ENCODE measurements around the gene MYRIP. TPM values are rescaled to one million over a fixed set of nuclear protein-coding genes. Genes with fewer than 3 reads are reported as not detected.
"Not testable (repeated sequence)": the region's sequence is repeated elsewhere in the genome, so short reads cannot be mapped to it uniquely, and the experiment has no call there.

The MYRIP gene
- 0.22 TPM for polyA plus RNA-seq (2013, experiment 1 of 2)
- polyA plus RNA-seq (2013, experiment 2 of 2): not detected

GRCh38 chr3:39809181-39809994 lies at the start of gene MYRIP:
MYRIP (plus strand) TSS chr3:39809609; CDS start chr3:39900817, 91,208 bp downstream.
- WGBS, 2 experiments (ENCODE audit: insufficient coverage in 2 of 2): 0 to 2% methylated on average over 55 to 63 of the region's 103 CpGs
- Histone ChIP-seq H3K4me3 (ENCODE audit: extremely low read depth, insufficient read depth, low read length, poor library complexity, severe bottlenecking) (peak within 1 kb of the TSS; percentile 30), H3K36me3 (ENCODE audit: control insufficient read depth, insufficient read depth, low read length) (no peaks in the 10 kb centered on the region), H3K4me1 (ENCODE audit: control insufficient read depth, insufficient read depth, low read length, poor library complexity, severe bottlenecking) (no peaks in the 10 kb centered on the region), H3K9me3 (ENCODE audit: control insufficient read depth, low read length) (no peaks in the 10 kb centered on the region), H3K27ac (ENCODE audit: low read depth, low read length, severe bottlenecking) (no peak within 1 kb of the TSS)

- Histone ChIP-seq H3K4me3 (ENCODE audit: extremely low read depth, insufficient read depth, low read length, poor library complexity, severe bottlenecking) (no peak overlapping the region), H3K9me3 (ENCODE audit: control insufficient read depth, low read length) (peaks cover 5% of the 10 kb centered on the region), H3K27ac (ENCODE audit: low read depth, low read length, severe bottlenecking) (no peak overlapping the region), H3K4me1 (ENCODE audit: control insufficient read depth, insufficient read depth, low read length, poor library complexity, severe bottlenecking) (no peaks in the 10 kb centered on the region), H3K36me3 (ENCODE audit: control insufficient read depth, insufficient read depth, low read length) (no peaks in the 10 kb centered on the region)
- 100% methylated on average over 1 of the region's 1 CpG; no CpG with 5 or more reads in 1 of the 2 experiments for WGBS, 2 experiments (ENCODE audit: insufficient coverage in 2 of 2)
Observed at GRCh38 chr3:39760325-39760724, 49.1 kb upstream of the MYRIP start.

- Histone ChIP-seq H3K27ac (ENCODE audit: low read depth, low read length, severe bottlenecking) (no peak overlapping the region), H3K4me3 (ENCODE audit: extremely low read depth, insufficient read depth, low read length, poor library complexity, severe bottlenecking) (no peak overlapping the region), H3K36me3 (ENCODE audit: control insufficient read depth, insufficient read depth, low read length) (no peaks in the 10 kb centered on the region), H3K9me3 (ENCODE audit: control insufficient read depth, low read length) (no peaks in the 10 kb centered on the region), H3K4me1 (ENCODE audit: control insufficient read depth, insufficient read depth, low read length, poor library complexity, severe bottlenecking) (no peaks in the 10 kb centered on the region)
- whole genome bisulfite sequencing, 2 experiments (ENCODE audit: insufficient coverage in 2 of 2): 50 to 100% methylated on average over 1 of the region's 1 CpG
Observed at GRCh38 chr3:39762537-39763070, 46.8 kb upstream of the MYRIP start.

GRCh38 chr3:39763390-39763789 lies 46.0 kb upstream of the MYRIP start:
- H3K36me3 ChIP-seq (ENCODE audit: control insufficient read depth, insufficient read depth, low read length): no peaks in the 10 kb centered on the region

GRCh38 chr3:39765575-39765974 lies 43.8 kb upstream of the MYRIP start:
- no peaks in the 10 kb centered on the region for H3K9me3 ChIP-seq (ENCODE audit: control insufficient read depth, low read length)
- no peaks in the 10 kb centered on the region for H3K36me3 ChIP-seq (ENCODE audit: control insufficient read depth, insufficient read depth, low read length)
- H3K4me1 ChIP-seq (ENCODE audit: control insufficient read depth, insufficient read depth, low read length, poor library complexity, severe bottlenecking): no peaks in the 10 kb centered on the region
- no peak overlapping the region for H3K4me3 ChIP-seq (ENCODE audit: extremely low read depth, insufficient read depth, low read length, poor library complexity, severe bottlenecking)
- no peak overlapping the region for H3K27ac ChIP-seq (ENCODE audit: low read depth, low read length, severe bottlenecking)

More at GRCh38 chr3:39763390-39763789, 46.0 kb upstream of the MYRIP start:
- Histone ChIP-seq H3K27ac (ENCODE audit: low read depth, low read length, severe bottlenecking) (no peak overlapping the region), H3K9me3 (ENCODE audit: control insufficient read depth, low read length) (no peaks in the 10 kb centered on the region), H3K4me1 (ENCODE audit: control insufficient read depth, insufficient read depth, low read length, poor library complexity, severe bottlenecking) (no peaks in the 10 kb centered on the region), H3K4me3 (ENCODE audit: extremely low read depth, insufficient read depth, low read length, poor library complexity, severe bottlenecking) (no peak overlapping the region)

- WGBS, 2 experiments (ENCODE audit: insufficient coverage in 2 of 2): 40% methylated on average over 1 of the region's 1 CpG; no CpG with 5 or more reads in 1 of the 2 experiments
- H3K36me3 ChIP-seq (ENCODE audit: control insufficient read depth, insufficient read depth, low read length): no peaks in the 10 kb centered on the region
- H3K9me3 ChIP-seq (ENCODE audit: control insufficient read depth, low read length): no peaks in the 10 kb centered on the region
- no peak overlapping the region for H3K4me3 ChIP-seq (ENCODE audit: extremely low read depth, insufficient read depth, low read length, poor library complexity, severe bottlenecking)
- no peak overlapping the region for H3K27ac ChIP-seq (ENCODE audit: low read depth, low read length, severe bottlenecking)
- H3K4me1 ChIP-seq (ENCODE audit: control insufficient read depth, insufficient read depth, low read length, poor library complexity, severe bottlenecking): no peaks in the 10 kb centered on the region
Observed at GRCh38 chr3:39766433-39766832, 43.0 kb upstream of the MYRIP start.

- not testable (repeated sequence) for H3K9me3 ChIP-seq (ENCODE audit: control insufficient read depth, low read length); H3K4me1 ChIP-seq (ENCODE audit: control insufficient read depth, insufficient read depth, low read length, poor library complexity, severe bottlenecking); H3K36me3 ChIP-seq (ENCODE audit: control insufficient read depth, insufficient read depth, low read length); H3K27ac ChIP-seq (ENCODE audit: low read depth, low read length, severe bottlenecking); H3K4me3 ChIP-seq (ENCODE audit: extremely low read depth, insufficient read depth, low read length, poor library complexity, severe bottlenecking)
Observed at GRCh38 chr3:39766909-39767308, 42.5 kb upstream of the MYRIP start.

GRCh38 chr3:39778168-39778567 lies 31.2 kb upstream of the MYRIP start:
- 78 to 100% methylated on average over 1 to 2 of the region's 5 CpGs for WGBS, 2 experiments (ENCODE audit: insufficient coverage in 2 of 2)
- H3K9me3 ChIP-seq (ENCODE audit: control insufficient read depth, low read length); H3K4me3 ChIP-seq (ENCODE audit: extremely low read depth, insufficient read depth, low read length, poor library complexity, severe bottlenecking); H3K36me3 ChIP-seq (ENCODE audit: control insufficient read depth, insufficient read depth, low read length); H3K27ac ChIP-seq (ENCODE audit: low read depth, low read length, severe bottlenecking); H3K4me1 ChIP-seq (ENCODE audit: control insufficient read depth, insufficient read depth, low read length, poor library complexity, severe bottlenecking): not testable (repeated sequence)

GRCh38 chr3:39779511-39780230 lies 29.7 kb upstream of the MYRIP start:
- no peak overlapping the region for H3K27ac ChIP-seq (ENCODE audit: low read depth, low read length, severe bottlenecking)
- H3K36me3 ChIP-seq (ENCODE audit: control insufficient read depth, insufficient read depth, low read length): no peaks in the 10 kb centered on the region
- no peaks in the 10 kb centered on the region for H3K9me3 ChIP-seq (ENCODE audit: control insufficient read depth, low read length)
- 88 to 97% methylated on average over 18 to 36 of the region's 40 CpGs for WGBS, 2 experiments (ENCODE audit: insufficient coverage in 2 of 2)
- no peaks in the 10 kb centered on the region for H3K4me1 ChIP-seq (ENCODE audit: control insufficient read depth, insufficient read depth, low read length, poor library complexity, severe bottlenecking)
- no peak overlapping the region for H3K4me3 ChIP-seq (ENCODE audit: extremely low read depth, insufficient read depth, low read length, poor library complexity, severe bottlenecking)

GRCh38 chr3:39780352-39780751 lies 29.1 kb upstream of the MYRIP start:
- no peaks in the 10 kb centered on the region for H3K36me3 ChIP-seq (ENCODE audit: control insufficient read depth, insufficient read depth, low read length)
- no peak overlapping the region for H3K27ac ChIP-seq (ENCODE audit: low read depth, low read length, severe bottlenecking)
- H3K4me3 ChIP-seq (ENCODE audit: extremely low read depth, insufficient read depth, low read length, poor library complexity, severe bottlenecking): no peak overlapping the region
- H3K9me3 ChIP-seq (ENCODE audit: control insufficient read depth, low read length): no peaks in the 10 kb centered on the region
- no peaks in the 10 kb centered on the region for H3K4me1 ChIP-seq (ENCODE audit: control insufficient read depth, insufficient read depth, low read length, poor library complexity, severe bottlenecking)
- 100% methylated on average over 2 of the region's 4 CpGs for WGBS, 2 experiments (ENCODE audit: insufficient coverage in 2 of 2)

- Histone ChIP-seq H3K36me3 (ENCODE audit: control insufficient read depth, insufficient read depth, low read length) (no peaks in the 10 kb centered on the region), H3K9me3 (ENCODE audit: control insufficient read depth, low read length) (no peaks in the 10 kb centered on the region), H3K4me1 (ENCODE audit: control insufficient read depth, insufficient read depth, low read length, poor library complexity, severe bottlenecking) (no peaks in the 10 kb centered on the region), H3K4me3 (ENCODE audit: extremely low read depth, insufficient read depth, low read length, poor library complexity, severe bottlenecking) (no peak overlapping the region), H3K27ac (ENCODE audit: low read depth, low read length, severe bottlenecking) (no peak overlapping the region)
- WGBS, 2 experiments (ENCODE audit: insufficient coverage in 2 of 2): no CpG with 5 or more reads among the region's 1 CpG
Observed at GRCh38 chr3:39781025-39781424, 28.4 kb upstream of the MYRIP start.

Measured in mesodermal cell (in vitro differentiated cells).